H1 (cell line): ENCODE measurements around the gene RNMT. TPM values are rescaled to one million over a fixed set of nuclear protein-coding genes. Genes with fewer than 3 reads are reported as not detected.

Experiments used
- ATF3 ChIP-seq: IDR thresholded peaks from 2 replicates; pipeline ENCODE4 v1.6.1; 2011; ENCODE audit warnings: low read depth, mild to moderate bottlenecking, low read length; ENCODE audit not compliant: insufficient read depth
- CBX5 ChIP-seq: fragments of 300-800, 300-1000 bp; sonication (generic); IDR thresholded peaks from 2 replicates; pipeline ENCODE4 v1.7.1; 2016; ENCODE audit warnings: antibody characterized with exemption, low read length, low read depth
- CBX8 ChIP-seq: fragments of 300-800, 300-1000 bp; sonication (generic); IDR thresholded peaks from 2 replicates; pipeline ENCODE4 v1.7.1; 2016; ENCODE audit warnings: low read depth, low read length, borderline replicate concordance
- GABPA ChIP-seq: IDR thresholded peaks from 2 replicates; pipeline ENCODE4 v1.6.1; 2011; ENCODE audit warnings: mild to moderate bottlenecking, low read length, moderate library complexity, borderline replicate concordance; ENCODE audit not compliant: insufficient read depth
- HDAC2 ChIP-seq, 2 experiments: fragments of 300-600 bp in 1 of 2; sonication (generic) in 1 of 2; IDR thresholded peaks; 2 replicates each; pipeline ENCODE4 v1.6.1; 2011 to 2012; ENCODE audit warnings: low read depth in 2 of 2, low read length in 2 of 2, mild to moderate bottlenecking in 2 of 2, moderate library complexity in 2 of 2, borderline replicate concordance in 1 of 2, inconsistent platforms in 1 of 2
- RBBP5 ChIP-seq: IDR thresholded peaks from 2 replicates; pipeline ENCODE4 v1.7.1; 2012; ENCODE audit warnings: low read depth, mild to moderate bottlenecking, inconsistent platforms, low read length, moderate library complexity, borderline replicate concordance
- RFX5 ChIP-seq: IDR thresholded peaks from 2 replicates; pipeline ENCODE4 v1.6.1; 2011; ENCODE audit warnings: low read depth, low read length, improper control_type of control experiment, borderline replicate concordance
- TAF1 ChIP-seq: IDR thresholded peaks from 2 replicates; pipeline ENCODE4 v1.6.1; 2011; ENCODE audit warnings: mild to moderate bottlenecking, low read depth, low read length
- polyA plus RNA-seq, 7 experiments: library from polyadenylated mRNA; depleted of rRNA in 3 of 7; stranded (reverse) in 5 of 7; unstranded in 2 of 7; fragments of >200 nt in 5 of 7; fragments of 200-250 nt in 2 of 7; gene quantifications; 1 replicate in 5 of 7; 2 replicates in 1 of 7; 4 replicates in 1 of 7; pipeline versions ENCODE4 v1.2.1 to v1.2.3, GENCODE V29; 2011 to 2013; ENCODE audit warnings: missing spikeins in 2 of 7, mixed read lengths in 2 of 7
- total RNA-seq: library from RNA; stranded (reverse); fragmentation: NEBNext Ultra II Directional; extraction: Animal tissue kit (Norgen Biotek cat#: 25700); gene quantifications from 2 replicates; pipeline ENCODE4 v1.2.1, GENCODE V29; 2021

RNMT gene
- total and polyA plus RNA-seq, 2 of the 8 experiments (the other 6 are each of a cell fraction or from before 2014, with no cell fraction given): 25.3 to 63.5 TPM

DNA sequence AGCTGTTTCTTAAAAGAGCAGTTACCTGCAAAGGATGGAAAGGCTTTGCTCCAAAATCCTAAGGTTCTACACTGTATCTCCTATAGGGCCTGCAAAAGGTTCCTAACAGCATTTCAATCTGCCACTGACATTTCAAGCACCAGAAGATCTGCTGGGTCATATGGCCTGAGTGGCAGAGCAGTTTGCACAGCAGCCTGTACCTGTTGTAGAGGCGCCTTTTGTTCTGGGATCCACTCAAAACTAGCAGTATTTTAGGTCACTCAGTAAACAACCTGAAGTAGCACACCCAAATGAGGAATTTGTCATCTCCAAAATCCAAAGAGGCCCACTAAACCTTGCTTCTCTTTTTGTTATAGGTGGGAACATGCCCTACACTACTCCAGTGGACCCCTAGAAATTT, 6.3 kb upstream of the RNMT start (continued):
- TF ChIP-seq RFX5 (no peak), ATF3 (no peak), TAF1 (no peak), RBBP5 (no peak), CBX5 (no peak), GABPA (no peak), HDAC2 (IDR thresholded peaks at IDR 0.05; ENCODE audit: borderline replicate concordance in 1 of 2, low read depth in 2 of 2, low read length in 2 of 2) (no peak), CBX8 (no peak)
